HepG2 (cell line): ENCODE measurements around the gene CCDC167. TPM values are rescaled to one million over a fixed set of nuclear protein-coding genes. Genes with fewer than 3 reads are reported as not detected.

Experiments
- ATAC-seq: fragments of 200-7000 bp; cut with Tn5 transposase; 3 replicates; pipeline ENCODE4 v1.9.1; 2020; ENCODE audit warnings: mild to moderate bottlenecking, moderate library complexity
- BruUV-seq: library from RNA; stranded (reverse); fragments of 400-500 nt; replicated peaks from 2 replicates; lab custom pipeline; 2021; lab: Mats Ljungman, UMichigan
- CTCF ChIA-PET: fragments of 300-600 bp; formaldehyde crosslinking; extraction: SDS; loops from one replicate; lab custom pipeline; 2021; ENCODE audit warnings: low total read pairs, inconsistent platforms, low intra/inter-chr PET ratio; lab: Yijun Ruan, JAX
- POLR2A ChIA-PET: fragments of 350-600 bp; sonication (Branson Sonifier 250); formaldehyde crosslinking; loops from one replicate; lab custom pipeline; 2020; ENCODE audit warnings: antibody characterized with exemption, inconsistent platforms; lab: Yijun Ruan, JAX
- DNase-seq: peaks from one replicate; pipeline ENCODE4 v3.0.0-alpha.2; 2015; ENCODE audit warnings: low spot score
- FAIRE-seq: peaks from 3 replicates; lab custom pipeline; 2011; peaks lifted over from hg19 to GRCh38; lab: Jason Lieb, UNC
- H2AFZ ChIP-seq: one replicate; pipeline ENCODE4 v1.6.1; 2011; ENCODE audit warnings: low read length, inconsistent platforms
- H3K27ac ChIP-seq: fragments of 300-600 bp; 3 replicates; pipeline ENCODE4 v1.8.0; 2011; ENCODE audit warnings: mixed run types, mild to moderate bottlenecking, mixed read lengths, low read length, inconsistent platforms; ENCODE audit not compliant: insufficient read depth; ENCODE audit errors: extremely low read length
- H3K27me3 ChIP-seq, 2 experiments: fragments of 200-600 bp in 1 of 2; 2 replicates in 1 of 2; 3 replicates in 1 of 2; pipeline versions ENCODE4 v1.6.0 to v1.8.0; 2011; ENCODE audit warnings: low read length in 2 of 2, mild to moderate bottlenecking in 2 of 2, moderate library complexity in 2 of 2, inconsistent platforms in 1 of 2; ENCODE audit not compliant: insufficient read depth in 2 of 2, control insufficient read depth in 1 of 2
- H3K36me3 ChIP-seq, 2 experiments: fragments of 200-600 bp in 1 of 2; replicated peaks in 1 of 2; 2 replicates in 1 of 2; 3 replicates in 1 of 2; pipeline versions ENCODE4 v1.5.1 to v1.8.0; 2011; ENCODE audit warnings: low read length in 2 of 2, inconsistent platforms in 1 of 2; ENCODE audit not compliant: insufficient read depth in 2 of 2, control insufficient read depth in 1 of 2
- H3K4me1 ChIP-seq: 2 replicates; pipeline ENCODE4 v1.5.1; 2012; ENCODE audit warnings: low read length, inconsistent platforms; ENCODE audit not compliant: insufficient read depth
- H3K4me2 ChIP-seq: 2 replicates; pipeline ENCODE4 v1.6.0; 2011; ENCODE audit warnings: low read depth, low read length, inconsistent platforms
- H3K4me3 ChIP-seq, 3 experiments: fragments of 200-600 bp in 1 of 3; sonication (generic), shearing (Covaris generic) in 1 of 3; replicated peaks in 1 of 3; 2 replicates each; pipeline ENCODE4 v1.5.1; 2011 to 2016; ENCODE audit warnings: low read length in 3 of 3, inconsistent platforms in 2 of 3, low read depth in 2 of 3, mild to moderate bottlenecking in 2 of 3, control low read depth in 1 of 3, mixed read lengths in 1 of 3; ENCODE audit not compliant: insufficient read depth in 1 of 3
- H3K79me2 ChIP-seq: one replicate; pipeline ENCODE4 v1.6.1; 2011; ENCODE audit warnings: low read length, inconsistent platforms; ENCODE audit not compliant: insufficient read depth
- H3K9ac ChIP-seq: 2 replicates; pipeline ENCODE4 v1.6.0; 2011; ENCODE audit warnings: mild to moderate bottlenecking, low read depth, low read length, inconsistent platforms; ENCODE audit not compliant: insufficient read depth
- H3K9me3 ChIP-seq: 2 replicates; pipeline ENCODE4 v1.5.1; 2012; ENCODE audit warnings: mild to moderate bottlenecking, low read length
- H4K20me1 ChIP-seq: 2 replicates; pipeline ENCODE4 v1.6.0; 2011; ENCODE audit warnings: inconsistent platforms, mild to moderate bottlenecking, low read length, moderate library complexity; ENCODE audit not compliant: insufficient read depth
- FOXJ3 ChIP-seq: sonication (generic); formaldehyde crosslinking; IDR thresholded peaks from 2 replicates; pipeline ENCODE4 v1.4.0; 2020; ENCODE audit warnings: missing genetic modification reagents, mild to moderate bottlenecking, borderline replicate concordance
- GLI4 ChIP-seq: sonication (generic); formaldehyde crosslinking; IDR thresholded peaks from 2 replicates; pipeline ENCODE4 v1.5.1; 2020; ENCODE audit warnings: missing genetic modification reagents, mild to moderate bottlenecking, moderate library complexity, borderline replicate concordance
- KLF16 ChIP-seq, 2 experiments: sonication (generic) in 1 of 2; formaldehyde crosslinking in 1 of 2; IDR thresholded peaks; 2 replicates each; pipeline versions ENCODE4 v1.6.1 to v1.8.0; 2016 to 2023; ENCODE audit warnings: missing genetic modification reagents in 2 of 2, missing compliant biosample characterization in 1 of 2
- MED1 ChIP-seq: sonication (generic); formaldehyde crosslinking; IDR thresholded peaks from 2 replicates; pipeline ENCODE4 v1.4.0; 2020; ENCODE audit warnings: missing genetic modification reagents
- MYPOP ChIP-seq: sonication (generic); formaldehyde crosslinking; IDR thresholded peaks from 2 replicates; pipeline ENCODE4 v1.8.1; 2023; ENCODE audit warnings: mild to moderate bottlenecking, moderate library complexity, missing genetic modification reagents
- NCOA2 ChIP-seq: sonication (generic); formaldehyde crosslinking; IDR thresholded peaks from 2 replicates; pipeline ENCODE4 v1.8.0; 2022; ENCODE audit warnings: inconsistent platforms
- NR1H2 ChIP-seq: sonication (generic); formaldehyde crosslinking; IDR thresholded peaks from 2 replicates; pipeline ENCODE4 v1.8.1; 2022; ENCODE audit warnings: low read depth, missing genetic modification reagents, borderline replicate concordance
- NR2C2 ChIP-seq: sonication (generic); formaldehyde crosslinking; IDR thresholded peaks from 2 replicates; pipeline ENCODE4 v1.4.0; 2020; ENCODE audit warnings: missing genetic modification reagents, mild to moderate bottlenecking, moderate library complexity, borderline replicate concordance
- POLR2A ChIP-seq, 2 experiments: IDR thresholded peaks; 2 replicates each; pipeline ENCODE4 v1.6.1; 2011; ENCODE audit warnings: low read depth in 2 of 2, low read length in 2 of 2, mild to moderate bottlenecking in 1 of 2, moderate library complexity in 1 of 2; ENCODE audit not compliant: insufficient read depth in 1 of 2
- PRMT3 ChIP-seq: sonication (generic); formaldehyde crosslinking; IDR thresholded peaks from 2 replicates; pipeline ENCODE4 v1.8.1; 2022; ENCODE audit warnings: low read depth, mild to moderate bottlenecking, moderate library complexity, missing genetic modification reagents, borderline replicate concordance
- SRSF1 ChIP-seq: fragments of 200-400 bp; formaldehyde crosslinking; optimal IDR thresholded peaks from 2 replicates; pipeline ENCODE3; 2017; ENCODE audit warnings: mild to moderate bottlenecking, low read depth, low read length, moderate library complexity
- TBL1XR1 ChIP-seq: fragments of 150-350 bp; IDR thresholded peaks from 2 replicates; pipeline ENCODE4 v1.6.1; 2014; ENCODE audit warnings: borderline replicate concordance, low read length; ENCODE audit not compliant: partially characterized antibody
- ZNF781 ChIP-seq: sonication (generic); formaldehyde crosslinking; IDR thresholded peaks from 2 replicates; pipeline ENCODE4 v1.5.1; 2020; ENCODE audit warnings: borderline replicate concordance, mild to moderate bottlenecking, missing genetic modification reagents; ENCODE audit errors: not compliant biosample characterization
- WGBS: methylation state at CpG from one replicate; pipeline ENCODE4 v1.1.6; 2017; ENCODE audit warnings: low lambda C conversion rate; 5-methylcytosine and 5-hydroxymethylcytosine counted together
- in situ Hi-C: cut with HindIII; loops from 2 replicates; pipeline ENCODE4 v1.10.0; 2017; ENCODE audit warnings: low pct_unique_long_range_greater_than_20kb; ENCODE audit not compliant: extremely low pct_ligation_motif_present
- intact Hi-C: fragments of 100-400 bp; cut with micrococcal nuclease; formaldehyde crosslinking; loops from one replicate; pipeline ENCODE4 v1.10.0; 2022; ENCODE audit not compliant: unreplicated experiment
- polyA plus RNA-seq, 8 experiments: library from polyadenylated mRNA; depleted of rRNA in 3 of 8; stranded (reverse) in 7 of 8; unstranded in 1 of 8; fragments of >200 nt; fragmentation: Illumina TruSeq in 4 of 8; extraction: Trizol in 4 of 8; gene quantifications; 2 replicates each; pipeline versions ENCODE4 v1.2.1 to v1.2.3, GENCODE V29; 2011 to 2016; ENCODE audit warnings: low read depth in 4 of 8, missing spikeins in 1 of 8, mixed read lengths in 1 of 8; ENCODE audit not compliant: insufficient read depth in 1 of 8
- total RNA-seq, 5 experiments: library from RNA; depleted of rRNA; stranded (reverse); fragments of >200 nt; fragmentation: Illumina TruSeq; extraction: Trizol; gene quantifications; 2 replicates each; pipeline ENCODE4 v1.2.3, GENCODE V29; 2016; ENCODE audit warnings: low read depth in 1 of 5
- TF ChIP-seq, protein P1 (sequence below): sonication (generic); formaldehyde crosslinking; IDR thresholded peaks from 2 replicates; pipeline ENCODE4 v1.4.0; 2020; ENCODE audit warnings: mild to moderate bottlenecking, missing genetic modification reagents

Gene CCDC167
- total and polyA plus RNA-seq, 2 of the 13 experiments (the other 11 are each of a cell fraction or from before 2014, with no cell fraction given), result 48.4 to 66.8 TPM

- TF ChIP-seq NR1H2 (CRISPR knock-in tag), result no peak
- no peak for TF ChIP-seq MED1 (CRISPR knock-in tag)
- no peak for TF ChIP-seq MYPOP (CRISPR knock-in tag)
- TF ChIP-seq FOXJ3 (CRISPR knock-in tag), result no peak
- no peak for TF ChIP-seq NCOA2
- TF ChIP-seq, protein P1, sequence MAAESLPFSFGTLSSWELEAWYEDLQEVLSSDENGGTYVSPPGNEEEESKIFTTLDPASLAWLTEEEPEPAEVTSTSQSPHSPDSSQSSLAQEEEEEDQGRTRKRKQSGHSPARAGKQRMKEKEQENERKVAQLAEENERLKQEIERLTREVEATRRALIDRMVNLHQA (CRISPR knock-in tag), result no peak
- TF ChIP-seq PRMT3, result no peak
- no peak for TF ChIP-seq TBL1XR1
- no peak for TF ChIP-seq GLI4
- no peak for TF ChIP-seq POLR2A (IDR thresholded peaks at IDR 0.05; ENCODE audit: insufficient read depth in 1 of 2, low read depth in 2 of 2, low read length in 2 of 2)
- TF ChIP-seq NR2C2 (CRISPR knock-in tag), result no peak
- TF ChIP-seq KLF16 (CRISPR knock-in tag; IDR thresholded peaks at IDR 0.05), result no peak
- TF ChIP-seq SRSF1, result no peak
- TF ChIP-seq ZNF781 (CRISPR knock-in tag), result no peak
- TF ChIP-seq, all 625 proteins: peak for 0
- Histone ChIP-seq H3K9me3 (no peaks in the 10 kb centered on the region), H2AFZ (no peak overlapping the region), H3K9ac (no peak overlapping the region), H4K20me1 (no peaks in the 10 kb centered on the region; the same call in 1 of the 2 replicates), H3K27me3 (peaks cover 0 to 44% of the 10 kb centered on the region in 2 experiments; a peak in 3 of 5 replicates), H3K27ac (no peak overlapping the region), H3K4me1 (no peaks in the 10 kb centered on the region), H3K79me2 (no peaks in the 10 kb centered on the region), H3K4me3 (no peak overlapping the region), H3K36me3 (no peaks in the 10 kb centered on the region), H3K4me2 (no peak overlapping the region)
- FAIRE-seq, result no peak
- ATAC-seq, result no peak
- ChIA-PET CTCF (no interaction called here), POLR2A (no interaction called here)
- no TSS peak for BruUV-seq
- in situ Hi-C loops, result loop anchor here (5.0 kb wide), 1 partner anchor 157 kb away; no protein-coding TSS in a partner anchor
- WGBS, result 65% methylated on average over 2 of the region's 2 CpGs
- intact Hi-C loops, result no loop called here
- no peak for DNase-seq
These were observed 35.2 kb upstream of the CCDC167 start for GRCh38 chr6:37534893-37535292.
